K562 (cell line): ENCODE data around the gene TAT. TPM values are rescaled to one million over a fixed set of nuclear protein-coding genes. Genes with fewer than 3 reads are reported as not detected.

ENCODE experiments used
- ARHGAP35 ChIP-seq: fragments of 450-650 bp; IDR thresholded peaks from 2 replicates; pipeline ENCODE4 v1.6.1; 2018; ENCODE audit not compliant: partially characterized antibody
- MGA ChIP-seq: fragments of 450-650 bp; IDR thresholded peaks from 2 replicates; pipeline ENCODE4 v1.6.1; 2016; ENCODE audit warnings: mild to moderate bottlenecking, moderate library complexity
- NFIX ChIP-seq: fragments of 250-450 bp; sonication (Bioruptor Pico); IDR thresholded peaks from 2 replicates; pipeline ENCODE4 v1.4.0; 2020; ENCODE audit warnings: low read depth, mild to moderate bottlenecking, moderate library complexity
- POU5F1 ChIP-seq: fragments of 150-350 bp; IDR thresholded peaks from 2 replicates; pipeline ENCODE4 v1.6.1; 2014; ENCODE audit warnings: borderline replicate concordance, low read length, low read depth, mild to moderate bottlenecking; ENCODE audit not compliant: partially characterized antibody
- PRMT5 ChIP-seq: sonication (generic); formaldehyde crosslinking; IDR thresholded peaks from 2 replicates; pipeline ENCODE4 v1.5.0; 2020; ENCODE audit warnings: missing genetic modification reagents
- RNF2 ChIP-seq: sonication (generic); IDR thresholded peaks from 2 replicates; pipeline ENCODE4 v1.6.1; 2016
- U2AF1 ChIP-seq: fragments of 200-400 bp; formaldehyde crosslinking; optimal IDR thresholded peaks from 2 replicates; pipeline ENCODE3; 2017; ENCODE audit warnings: mild to moderate bottlenecking, low read depth, low read length, moderate library complexity
- ZBTB17 ChIP-seq: fragments of 450-650 bp; formaldehyde crosslinking; IDR thresholded peaks from 2 replicates; pipeline ENCODE4 v1.4.0; 2020; ENCODE audit warnings: mild to moderate bottlenecking
- ZKSCAN8 ChIP-seq: fragments of 200-800 bp; sonication (Bioruptor generic); IDR thresholded peaks from 2 replicates; pipeline ENCODE4 v1.6.1; 2016; ENCODE audit warnings: missing genetic modification characterization, missing compliant biosample characterization
- ZNF24 ChIP-seq: fragments of 450-650 bp; IDR thresholded peaks from 2 replicates; pipeline ENCODE4 v1.6.1; 2016
- ZNF316 ChIP-seq: fragments of 450-650 bp; IDR thresholded peaks from 2 replicates; pipeline ENCODE4 v1.6.1; 2016
- polyA plus RNA-seq, 8 experiments: library from polyadenylated mRNA; depleted of rRNA in 4 of 8; stranded (reverse) in 5 of 8; unstranded in 3 of 8; fragments of >200 nt; fragmentation: Nextera tagmentation in 2 of 8; fragmentation: Illumina TruSeq in 1 of 8; extraction: Ambion mirVana in 2 of 8; extraction: Trizol in 1 of 8; gene quantifications; 2 replicates each; pipeline versions ENCODE4 v1.2.1 to v1.2.3, GENCODE V29; 2011 to 2014; ENCODE audit warnings: inconsistent platforms in 1 of 8, missing spikeins in 1 of 8
- total RNA-seq, 7 experiments: library from RNA; depleted of rRNA in 6 of 7; stranded (reverse); fragments of >200 nt in 6 of 7; fragmentation: Illumina TruSeq in 2 of 7; extraction: Trizol in 2 of 7; gene quantifications; 2 replicates each; pipeline versions ENCODE4 v1.2.1 to v1.2.3, GENCODE V29; 2011 to 2021; ENCODE audit warnings: low replicate concordance in 1 of 7
- TF ChIP-seq, protein P1 (sequence below): sonication (generic); formaldehyde crosslinking; IDR thresholded peaks from 2 replicates; pipeline ENCODE4 v1.5.0; 2020; ENCODE audit warnings: missing genetic modification reagents

The TAT gene
- total and polyA plus RNA-seq, 9 of the 15 experiments (the other 6 are each of a cell fraction or from before 2014, with no cell fraction given): 0.04 to 0.24 (median 0.04) TPM; not detected in 6

DNA sequence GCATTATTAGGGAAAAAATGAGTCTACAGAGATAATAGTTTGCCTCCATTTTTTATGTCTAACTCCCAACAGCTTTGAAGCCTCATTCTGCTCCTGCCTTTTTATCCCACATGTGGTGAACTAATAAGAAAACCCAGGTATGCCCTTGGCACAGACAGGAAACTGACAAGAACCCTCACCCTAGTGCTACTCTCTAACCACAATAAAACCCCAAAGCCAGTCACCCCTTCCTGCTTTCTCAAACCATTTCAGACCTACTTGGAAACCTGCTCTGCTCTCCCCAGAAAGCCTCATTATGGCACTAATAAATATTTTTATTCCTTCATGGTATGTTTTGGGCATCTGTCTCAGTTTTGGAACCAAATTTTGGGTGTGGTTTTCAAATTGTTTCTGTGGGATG is 45.2 kb upstream of the TAT start (continued):
- TF ChIP-seq MGA (no peak), ZNF24 (no peak), RNF2 (no peak), U2AF1 (no peak), ZBTB17 (CRISPR knock-in tag) (no peak), ARHGAP35 (no peak), ZKSCAN8 (CRISPR knock-in tag) (no peak), PRMT5 (no peak), ZNF316 (no peak), POU5F1 (no peak), NFIX (CRISPR knock-in tag) (no peak)
- TF ChIP-seq, protein P1, sequence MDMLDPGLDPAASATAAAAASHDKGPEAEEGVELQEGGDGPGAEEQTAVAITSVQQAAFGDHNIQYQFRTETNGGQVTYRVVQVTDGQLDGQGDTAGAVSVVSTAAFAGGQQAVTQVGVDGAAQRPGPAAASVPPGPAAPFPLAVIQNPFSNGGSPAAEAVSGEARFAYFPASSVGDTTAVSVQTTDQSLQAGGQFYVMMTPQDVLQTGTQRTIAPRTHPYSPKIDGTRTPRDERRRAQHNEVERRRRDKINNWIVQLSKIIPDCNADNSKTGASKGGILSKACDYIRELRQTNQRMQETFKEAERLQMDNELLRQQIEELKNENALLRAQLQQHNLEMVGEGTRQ (CRISPR knock-in tag): no peak
